HCT116 (cell line): Measurements from ENCODE around the gene LRRC4B.

Experiments used
- CEBPB ChIP-seq: IDR thresholded peaks from 2 replicates; pipeline ENCODE4 v1.6.1; 2012; ENCODE audit warnings: low read depth
- EZH2 ChIP-seq: fragments of 200-600 bp; sonication (generic); IDR thresholded peaks from 2 replicates; pipeline ENCODE4 v1.6.1; 2017; ENCODE audit warnings: antibody characterized with exemption, mixed run types
- EZH2phosphoT487 ChIP-seq: fragments of 200-600 bp; IDR thresholded peaks from 2 replicates; pipeline ENCODE4 v1.6.1; 2018; ENCODE audit warnings: antibody characterized with exemption, borderline replicate concordance
- POLR2AphosphoS5 ChIP-seq: IDR thresholded peaks from 2 replicates; pipeline ENCODE4 v1.6.1; 2011; ENCODE audit warnings: mild to moderate bottlenecking, low read depth, low read length, moderate library complexity
- RAD21 ChIP-seq: IDR thresholded peaks from 2 replicates; pipeline ENCODE4 v1.6.1; 2012; ENCODE audit warnings: low read depth, mild to moderate bottlenecking
- TF ChIP-seq, protein P1 (sequence below), 3 experiments: fragments of 200-600 bp in 1 of 3; sonication (generic) in 1 of 3; IDR thresholded peaks in 2 of 3; conservative IDR thresholded peaks in 1 of 3; 2 replicates each; pipeline ENCODE4 v1.5.1; 2012 to 2017; ENCODE audit warnings: low read depth in 2 of 3, low read length in 2 of 3, antibody characterized with exemption in 1 of 3, borderline replicate concordance in 1 of 3, control low read depth in 1 of 3, mild to moderate bottlenecking in 1 of 3, mixed read lengths in 1 of 3, mixed run types in 1 of 3, moderate library complexity in 1 of 3; ENCODE audit not compliant: insufficient read depth in 1 of 3

DNA sequence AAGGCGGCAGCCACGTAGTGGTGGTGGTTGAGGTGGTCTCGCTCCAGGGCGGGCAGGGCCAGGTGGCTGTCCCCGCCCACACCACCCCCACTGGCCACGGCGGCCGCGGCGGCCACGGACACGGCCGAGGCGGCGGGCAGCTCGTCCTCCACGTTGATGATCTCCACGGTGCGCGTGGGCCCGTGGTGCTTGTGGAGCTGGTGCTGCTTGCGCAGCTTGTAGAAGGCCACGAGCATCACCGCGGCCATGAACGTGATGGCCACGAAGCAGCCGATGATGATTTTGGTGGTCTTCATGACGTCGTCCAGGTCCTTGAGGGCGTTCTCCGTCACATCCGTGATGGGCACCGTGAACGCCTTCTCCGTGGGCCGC is 50.5 kb downstream of the LRRC4B start:
- TF ChIP-seq CEBPB: no peak
- TF ChIP-seq, protein P1, sequence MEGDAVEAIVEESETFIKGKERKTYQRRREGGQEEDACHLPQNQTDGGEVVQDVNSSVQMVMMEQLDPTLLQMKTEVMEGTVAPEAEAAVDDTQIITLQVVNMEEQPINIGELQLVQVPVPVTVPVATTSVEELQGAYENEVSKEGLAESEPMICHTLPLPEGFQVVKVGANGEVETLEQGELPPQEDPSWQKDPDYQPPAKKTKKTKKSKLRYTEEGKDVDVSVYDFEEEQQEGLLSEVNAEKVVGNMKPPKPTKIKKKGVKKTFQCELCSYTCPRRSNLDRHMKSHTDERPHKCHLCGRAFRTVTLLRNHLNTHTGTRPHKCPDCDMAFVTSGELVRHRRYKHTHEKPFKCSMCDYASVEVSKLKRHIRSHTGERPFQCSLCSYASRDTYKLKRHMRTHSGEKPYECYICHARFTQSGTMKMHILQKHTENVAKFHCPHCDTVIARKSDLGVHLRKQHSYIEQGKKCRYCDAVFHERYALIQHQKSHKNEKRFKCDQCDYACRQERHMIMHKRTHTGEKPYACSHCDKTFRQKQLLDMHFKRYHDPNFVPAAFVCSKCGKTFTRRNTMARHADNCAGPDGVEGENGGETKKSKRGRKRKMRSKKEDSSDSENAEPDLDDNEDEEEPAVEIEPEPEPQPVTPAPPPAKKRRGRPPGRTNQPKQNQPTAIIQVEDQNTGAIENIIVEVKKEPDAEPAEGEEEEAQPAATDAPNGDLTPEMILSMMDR (IDR thresholded peaks at IDR 0.05 in 2 of 3, conservative IDR thresholded peaks at IDR 0.05 in 1 of 3; ENCODE audit: borderline replicate concordance in 1 of 3, insufficient read depth in 1 of 3, low read depth in 2 of 3, low read length in 2 of 3): no peak
- TF ChIP-seq EZH2phosphoT487: no peak
- TF ChIP-seq EZH2: no peak
- no peak for TF ChIP-seq POLR2AphosphoS5
- no peak for TF ChIP-seq RAD21
